NCI-H446 (cell line): ENCODE data around the gene SUN2.
A peak's percentile ranks its signal among the peaks of the same experiment; 100 is the strongest.

ENCODE experiments used
- DNase-seq, 2 experiments: peaks; one replicate each; lab custom pipeline; 2025; lab: John Stamatoyannopoulos, UW

The SUN2 gene

DNA sequence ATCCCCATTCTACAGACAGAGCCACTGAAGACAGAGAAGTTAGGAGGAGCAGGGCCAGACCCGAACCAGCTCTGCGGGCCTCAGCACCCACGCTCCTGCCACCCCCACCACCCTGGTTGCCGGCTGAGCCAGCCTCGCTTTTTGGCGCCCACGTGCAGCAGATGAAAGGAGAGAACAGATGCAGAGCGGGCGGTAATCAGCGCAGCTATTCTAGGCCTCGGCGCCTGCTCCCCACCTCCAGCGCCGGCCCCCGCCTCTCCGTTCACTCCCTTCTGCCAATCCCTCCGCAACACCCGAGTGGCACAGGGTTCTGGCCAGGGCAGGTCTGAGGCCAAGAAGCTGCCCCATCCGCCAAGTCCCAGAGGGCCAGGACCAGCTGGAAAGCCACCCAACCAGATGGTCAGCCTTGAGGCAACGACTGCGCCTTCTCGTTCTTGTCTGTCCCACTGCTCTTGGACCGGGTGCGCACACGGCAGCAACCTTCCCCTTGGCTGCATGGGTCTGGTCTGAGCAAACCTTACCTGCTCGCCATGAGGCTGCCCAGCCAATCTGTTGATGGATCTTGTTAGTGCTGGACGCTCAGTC is 21.4 kb upstream of the SUN2 start:
- DNase-seq: no peak

DNA sequence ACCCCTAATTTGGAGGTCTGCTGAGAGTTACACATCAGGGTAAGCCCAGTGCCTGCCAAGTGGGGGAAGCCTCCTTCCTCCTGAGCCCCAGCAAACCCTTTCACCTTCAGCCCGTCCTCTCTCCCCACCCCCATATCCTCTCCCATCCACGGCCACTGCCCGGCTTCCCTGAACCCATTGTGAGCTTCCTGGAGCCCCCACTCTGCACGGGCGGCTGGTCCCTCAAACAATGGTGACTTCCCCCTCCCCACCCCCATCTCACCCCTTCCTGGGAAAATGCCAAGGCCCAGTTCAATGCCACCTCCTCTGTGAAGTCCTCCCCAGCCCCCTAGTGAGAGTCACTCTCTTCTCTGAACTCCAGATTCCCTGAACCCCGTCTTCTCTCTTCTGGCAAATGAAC is 20.3 kb upstream of the SUN2 start:
- no peak for DNase-seq

DNA sequence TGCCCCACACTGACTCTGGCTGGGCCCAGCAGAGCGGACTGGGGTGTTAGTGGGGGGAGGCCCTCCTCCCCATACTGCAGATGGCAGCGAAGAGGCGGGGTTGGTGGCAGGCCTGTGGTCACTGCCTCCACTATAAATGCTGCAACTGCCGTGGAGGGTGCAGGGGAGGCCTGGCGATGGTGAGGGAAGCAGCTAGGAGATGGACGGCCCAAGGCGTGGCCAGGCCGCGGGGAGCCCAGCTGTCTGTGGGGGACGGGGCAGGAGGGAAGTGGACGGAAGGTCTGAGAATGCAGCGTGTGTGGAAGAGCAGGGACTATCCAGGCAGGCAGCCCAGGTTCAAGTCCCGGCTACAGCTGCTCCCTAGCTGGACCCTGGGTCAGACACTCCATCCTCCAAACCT is 19.9 kb upstream of the SUN2 start:
- DNase-seq: no peak

DNA sequence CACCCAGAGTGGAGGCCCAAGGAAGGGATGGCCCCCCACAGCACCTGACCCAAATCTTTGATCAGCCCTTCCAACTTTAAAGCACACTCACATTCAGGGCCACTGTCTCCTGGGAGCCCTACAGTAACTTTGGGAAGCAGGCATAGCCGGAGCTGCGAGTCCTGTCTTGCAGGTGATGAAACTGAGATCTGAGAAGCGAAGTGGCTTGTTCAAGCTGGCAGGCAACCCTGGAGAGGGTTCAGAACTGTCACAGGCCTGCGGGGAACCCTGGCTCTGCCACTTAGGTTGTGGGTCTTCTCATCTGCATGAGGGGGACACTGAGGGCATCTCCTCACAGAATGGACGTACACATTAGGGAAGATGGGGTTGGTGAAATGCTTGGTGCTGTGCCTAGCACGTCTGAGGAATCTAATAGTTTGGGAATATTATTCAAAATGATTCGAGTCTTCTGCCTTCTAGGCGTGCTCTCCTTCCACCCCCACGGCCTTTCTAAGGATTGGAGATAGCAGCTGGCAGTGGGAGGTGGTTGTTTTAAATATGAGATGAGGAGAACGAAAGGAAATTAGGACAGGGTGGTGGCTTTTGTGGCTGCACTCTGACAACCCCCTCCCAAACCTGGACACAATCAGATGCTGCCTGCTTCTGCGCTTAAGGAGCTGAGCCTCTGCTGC is 18.8 kb upstream of the SUN2 start:
- DNase-seq: no peak

GRCh38 chr22:38773363-38773946 is 17.7 kb upstream of the SUN2 start:
- DNase-seq: no peak

DNA sequence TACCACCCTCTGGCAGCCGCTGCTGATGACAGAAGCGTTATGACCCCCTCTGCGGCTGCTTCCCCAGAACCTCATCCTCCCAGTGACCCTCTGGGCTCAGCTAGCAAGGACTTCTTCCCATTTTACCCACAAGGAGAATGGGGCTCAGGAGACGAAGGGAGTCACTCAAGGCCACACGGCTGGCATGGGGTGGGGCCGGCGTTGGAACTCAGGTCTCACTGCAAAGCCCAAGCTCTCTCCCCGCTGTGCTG is 16.8 kb upstream of the SUN2 start:
- DNase-seq: no peak

GRCh38 chr22:38770257-38770949 is 14.6 kb upstream of the SUN2 start:
- DNase-seq: no peak

- DNase-seq: no peak
Observed at GRCh38 chr22:38768036-38768435, 12.2 kb upstream of the SUN2 start.

GRCh38 chr22:38767313-38767712 is 11.5 kb upstream of the SUN2 start:
- no peak for DNase-seq

DNA sequence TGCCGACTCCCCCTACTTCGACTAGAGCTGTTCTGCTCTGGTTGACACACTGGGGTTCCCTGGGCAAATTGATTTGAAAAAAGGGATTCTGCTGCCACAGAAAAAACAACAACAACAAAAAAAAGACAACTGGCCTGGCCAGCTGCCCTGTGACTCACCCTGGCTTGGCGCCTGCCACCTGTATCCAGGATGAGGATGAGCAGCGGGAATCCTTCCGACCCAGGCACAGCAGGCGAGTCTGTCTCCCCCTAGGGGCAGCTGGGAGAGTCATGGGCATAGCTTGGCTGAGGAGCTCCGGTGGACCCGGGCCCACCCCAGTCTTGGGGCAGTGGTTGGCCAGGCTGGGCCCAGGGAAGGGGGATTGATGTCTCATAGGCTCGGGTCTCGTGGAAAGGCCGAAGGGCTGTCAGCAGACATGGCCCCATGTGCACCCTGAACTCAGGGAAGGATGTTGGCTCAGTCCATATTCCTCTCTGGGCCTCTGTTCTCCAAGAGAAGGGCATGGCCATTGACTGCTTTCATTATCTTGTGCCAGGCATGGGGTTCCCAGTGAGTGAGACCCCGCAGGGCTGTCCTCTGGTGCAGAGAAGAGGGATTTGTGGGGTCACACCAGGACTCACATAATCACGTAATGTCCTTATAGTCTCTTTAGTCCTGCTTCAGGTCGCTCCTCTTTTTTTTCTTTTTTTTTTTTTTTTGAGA is 10.4 kb upstream of the SUN2 start:
- DNase-seq: peak; percentile 54 to 90

DNA sequence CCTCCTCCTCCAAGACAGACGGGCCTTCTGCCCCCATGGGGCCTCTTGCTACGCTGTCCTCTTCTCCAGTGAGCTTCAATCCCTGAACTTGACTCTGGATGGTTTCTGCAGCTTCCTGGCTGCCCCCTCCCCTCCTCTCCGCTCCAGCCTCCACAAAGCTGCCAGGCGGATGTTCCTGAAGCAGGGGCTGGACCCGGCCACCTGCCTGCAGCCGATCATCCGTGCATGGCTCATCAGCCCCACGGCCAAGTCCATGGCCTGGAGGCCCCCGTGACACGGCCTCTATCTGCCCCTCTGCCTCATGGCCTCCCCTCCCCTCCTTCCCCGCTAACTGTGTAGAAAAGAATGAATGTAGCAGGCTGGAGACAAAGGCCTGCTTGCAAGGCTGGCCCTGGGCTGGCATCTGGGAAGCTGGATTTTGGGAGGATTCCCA is 6.8 kb upstream of the SUN2 start:
- peak in 1 of 2 experiments; percentile 65 for DNase-seq

DNA sequence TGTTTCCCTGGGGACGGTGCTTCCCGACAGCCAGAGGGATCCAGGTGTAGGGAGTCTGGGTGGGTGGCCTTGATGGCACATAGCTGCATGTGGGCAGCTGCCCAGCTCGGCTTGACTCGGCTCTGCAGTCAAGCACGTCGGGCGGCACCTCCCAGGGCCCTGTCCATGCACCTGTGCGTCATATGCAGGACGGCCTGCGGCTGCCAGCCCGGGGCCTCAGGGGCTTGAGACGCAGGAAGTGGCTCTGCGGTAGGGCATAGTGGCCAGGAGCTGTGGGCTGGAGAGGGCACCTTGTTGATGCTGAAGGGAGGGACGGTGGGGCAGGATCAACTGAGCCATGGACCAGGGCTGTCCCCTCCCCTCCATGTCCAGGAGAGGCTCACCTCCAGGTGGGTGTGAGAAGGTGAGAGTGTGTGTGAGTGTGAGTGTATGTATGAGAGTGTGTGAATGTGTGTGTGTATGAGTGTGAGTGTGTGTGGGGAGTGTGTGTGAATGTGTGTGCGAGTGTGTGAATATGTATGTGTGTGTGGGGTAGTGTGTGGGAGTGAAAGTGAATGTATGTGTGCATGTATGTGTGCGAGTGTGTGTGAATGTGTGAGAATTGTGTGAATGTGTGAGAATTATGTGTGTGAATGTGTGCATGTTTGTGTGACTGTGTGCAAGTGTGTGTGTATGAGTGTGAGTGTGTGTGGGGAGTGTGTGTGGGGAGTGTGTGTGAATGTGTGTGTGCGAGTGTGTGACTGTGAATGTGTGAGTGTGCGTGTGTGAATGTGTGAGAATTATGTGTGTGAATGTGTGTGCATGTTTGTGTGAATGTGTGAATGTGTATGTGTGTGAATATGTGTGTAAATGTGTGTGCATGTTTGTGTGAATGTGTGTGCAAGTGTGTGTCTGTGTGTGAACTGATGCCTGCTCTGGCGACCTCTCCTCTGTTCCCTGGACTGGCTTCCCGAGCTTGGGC is 5.7 kb upstream of the SUN2 start:
- DNase-seq: no peak

DNA sequence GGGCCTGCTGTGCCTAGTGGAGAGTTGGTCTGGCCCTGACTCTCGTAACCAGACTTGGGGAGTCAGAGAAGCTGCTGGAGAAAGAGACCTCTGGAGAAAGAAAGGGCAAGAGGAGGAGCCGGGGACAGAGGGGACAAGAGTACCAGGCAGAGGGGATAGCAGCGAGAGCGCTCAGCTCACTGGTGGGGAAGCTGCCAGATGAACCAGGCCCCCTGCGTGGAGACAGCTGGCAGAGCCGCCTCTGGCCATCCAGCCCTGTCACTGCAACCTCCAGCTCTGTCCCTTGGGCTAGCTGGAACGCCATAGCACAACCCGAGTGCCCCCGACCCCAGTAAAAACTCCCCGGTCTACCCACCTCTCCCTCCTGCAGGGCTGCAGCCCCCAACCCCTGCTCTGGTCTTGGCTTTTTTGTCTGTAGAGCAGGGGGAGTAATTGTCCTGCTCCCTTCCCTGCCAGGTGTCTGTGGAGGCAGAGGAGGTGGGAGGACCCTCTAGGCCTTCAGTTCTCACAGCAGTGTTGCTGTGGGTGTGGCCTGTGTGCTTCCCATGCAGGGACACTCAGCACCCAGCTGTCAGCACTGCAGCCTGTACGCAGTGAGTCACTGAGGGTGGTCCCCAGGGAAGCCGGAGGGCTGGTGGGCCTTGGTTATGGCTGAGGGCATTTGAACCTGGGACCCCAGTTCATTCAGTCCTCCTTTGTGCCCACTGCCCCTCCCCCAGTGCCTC is 4.8 kb upstream of the SUN2 start:
- DNase-seq: peak; percentile 31 to 63

DNA sequence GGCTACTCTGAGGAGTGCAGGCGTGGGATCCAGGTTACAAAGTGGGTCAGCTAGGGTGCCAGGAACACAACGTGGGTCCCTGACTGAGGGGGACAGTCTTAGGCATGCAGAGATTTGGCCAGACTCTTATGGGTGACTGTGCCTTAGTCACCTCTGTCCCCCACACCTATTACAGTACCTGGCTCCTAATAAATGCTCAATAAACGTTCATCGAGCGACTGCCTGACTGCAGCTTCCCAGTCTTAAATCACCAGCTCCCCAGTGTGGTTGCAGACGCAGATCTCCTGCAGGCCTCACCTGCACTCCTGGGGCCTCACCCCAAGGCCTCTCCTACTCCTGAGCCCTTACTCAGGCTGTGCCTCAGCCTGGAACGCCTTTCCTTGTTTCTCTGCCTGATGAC is 3.2 kb upstream of the SUN2 start:
- no peak for DNase-seq

- DNase-seq: no peak
Observed at GRCh38 chr22:38758276-38758945, 2.6 kb upstream of the SUN2 start.

DNA sequence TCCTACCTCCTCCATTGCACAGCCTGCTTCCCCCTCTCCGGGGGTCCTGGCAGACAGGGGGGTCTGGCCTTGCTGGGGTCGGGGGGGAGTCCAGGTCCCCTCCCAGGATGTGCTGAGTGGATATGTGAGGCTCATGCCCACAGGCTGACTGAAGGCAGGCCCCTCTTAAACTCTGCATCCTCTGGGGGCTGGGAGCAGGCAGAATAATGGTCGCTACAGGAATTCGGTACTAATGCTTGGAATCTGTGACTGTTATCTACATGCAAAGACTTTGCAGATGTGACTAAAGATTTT is 1.6 kb upstream of the SUN2 start:
- no peak for DNase-seq

GRCh38 chr22:38756711-38757463 is 1.1 kb upstream of the SUN2 start:
- no peak for DNase-seq

- DNase-seq: no peak
Observed at GRCh38 chr22:38755155-38755910, 465 bp downstream of the SUN2 start.

DNA sequence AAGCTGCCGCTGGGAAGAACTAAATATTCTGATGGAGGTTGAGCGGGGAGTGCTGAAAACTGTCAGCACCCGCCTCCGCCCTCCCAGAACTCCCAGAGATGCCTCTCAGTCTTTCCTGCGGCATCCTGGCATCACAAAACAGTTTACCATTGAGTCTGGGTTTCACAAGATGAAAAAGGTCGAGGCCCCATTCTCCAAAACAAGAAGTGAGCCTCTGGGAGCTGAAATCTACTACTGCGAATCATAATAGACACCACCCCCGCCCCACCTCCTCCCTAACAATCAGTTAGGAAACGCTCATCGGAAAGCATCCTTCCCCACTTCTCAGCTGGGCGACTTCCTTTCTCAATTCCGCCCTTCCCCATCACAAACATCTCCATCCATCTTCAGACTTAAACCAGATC is 1.0 kb downstream of the SUN2 start:
- DNase-seq: no peak
